Esophagus squamous epithelium (tissue), 4 donors: Measurements from ENCODE around the gene LHX1.

Experiments used
- CTCF ChIP-seq, 6 experiments: fragments of 450-650 bp in 4 of 6; fragments of 200-600 bp in 2 of 6; sonication (generic) in 2 of 6; IDR thresholded peaks; one replicate each; pipeline ENCODE4 v1.5.1; 2016 to 2019; ENCODE audit warnings: antibody characterized with exemption in 6 of 6, mild to moderate bottlenecking in 4 of 6, moderate library complexity in 4 of 6
- POLR2A ChIP-seq, 4 donors: fragments of 450-650 bp; IDR thresholded peaks; one replicate each; pipeline ENCODE4 v1.6.1; 2017; ENCODE audit warnings: antibody characterized with exemption in 4 of 4, mild to moderate bottlenecking in 4 of 4, moderate library complexity in 3 of 4

GRCh38 chr17:36972905-36973304 is 35.6 kb downstream of the LHX1 start:
- no peak for TF ChIP-seq CTCF (IDR thresholded peaks at IDR 0.05)
- no peak for TF ChIP-seq POLR2A (IDR thresholded peaks at IDR 0.05)
